GM19463 (cell line): Measurements from ENCODE around the gene ZMYND10.

ENCODE experiments used
- ATAC-seq: cut with Tn5 transposase; IDR thresholded peaks from one replicate; pipeline ENCODE4 v1.9.1; 2021; ENCODE audit warnings: mild to moderate bottlenecking, moderate library complexity; ENCODE audit not compliant: unreplicated experiment

ZMYND10 gene

GRCh38 chr3:50292159-50293078, 53.1 kb downstream of the ZMYND10 start, which contains the start of gene IFRD2:
Gene IFRD2, minus strand, starts transcription at chr3:50292429. Its CDS starts 155 bp downstream, at chr3:50292274.
- ATAC-seq, result peak; percentile 94
